Fibroblast of the aortic adventitia (primary cell): ENCODE data around the gene RALA. TPM values are rescaled to one million over a fixed set of nuclear protein-coding genes. Genes with fewer than 3 reads are reported as not detected.

Experiments used
- DNase-seq: peaks from one replicate; pipeline ENCODE4 v3.0.0-alpha.2; 2010; ENCODE audit warnings: low read depth
- H3K4me3 ChIP-seq: 2 replicates; pipeline ENCODE4 v1.5.1; 2011; ENCODE audit warnings: low read depth, mild to moderate bottlenecking, control low read depth, low read length, moderate library complexity
- CTCF ChIP-seq: IDR thresholded peaks from 2 replicates; pipeline ENCODE4 v1.5.1; 2011; ENCODE audit warnings: mild to moderate bottlenecking, low read length, control low read depth, inconsistent platforms; ENCODE audit not compliant: insufficient read depth
- total RNA-seq: library from RNA; depleted of rRNA; stranded (reverse); fragments of >200 nt; gene quantifications from 2 replicates; pipeline ENCODE4 v1.2.3, GENCODE V29; 2012; ENCODE audit warnings: low replicate concordance

Gene RALA
- total RNA-seq = 42.7 and 61.5 TPM in 2 replicates

- TF ChIP-seq CTCF = no peak
- peak; percentile 92 for DNase-seq
These were observed at the start of gene RALA for GRCh38 chr7:39623047-39623731. Gene RALA, plus strand, starts transcription at chr7:39623572. Its CDS starts 63,096 bp downstream, at chr7:39686668.

GRCh38 chr7:39574673-39575349 lies 48.6 kb upstream of the RALA start:
- no peak for TF ChIP-seq CTCF
- DNase-seq = no peak
- no peak overlapping the region for H3K4me3 ChIP-seq

More at GRCh38 chr7:39623047-39623731, at the start of gene RALA:
- H3K4me3 ChIP-seq = peak within 1 kb of the TSS; percentile 74

- DNase-seq = no peak
- no peak for TF ChIP-seq CTCF
- no peak overlapping the region for H3K4me3 ChIP-seq
These were observed 46.0 kb upstream of the RALA start for GRCh38 chr7:39577229-39577874.

GRCh38 chr7:39580149-39580874 lies 43.1 kb upstream of the RALA start:
- DNase-seq = peak; percentile 98
- TF ChIP-seq CTCF = peak; percentile 69
- no peak overlapping the region for H3K4me3 ChIP-seq

GRCh38 chr7:39582536-39582935 lies 40.8 kb upstream of the RALA start:
- H3K4me3 ChIP-seq = no peak overlapping the region
- DNase-seq = no peak
- no peak for TF ChIP-seq CTCF

- H3K4me3 ChIP-seq = no peak overlapping the region
- DNase-seq = no peak
- no peak for TF ChIP-seq CTCF
These were observed 39.8 kb upstream of the RALA start for GRCh38 chr7:39583539-39583938.
